Activated T-cell treated with anti-CD3 and anti-CD28 coated beads for 24 hours (primary cell): ENCODE data around the gene FAM83E.
"Not testable (repeated sequence)": the region's sequence is repeated elsewhere in the genome, so short reads cannot be mapped to it uniquely, and the experiment has no call there.

Source experiments
- DNase-seq: peaks from one replicate; pipeline ENCODE4 v3.0.0-alpha.2; 2020; ENCODE audit warnings: low read depth

FAM83E gene

GRCh38 chr19:48639483-48640375 lies 24.9 kb upstream of the FAM83E start:
- no peak for DNase-seq

DNA sequence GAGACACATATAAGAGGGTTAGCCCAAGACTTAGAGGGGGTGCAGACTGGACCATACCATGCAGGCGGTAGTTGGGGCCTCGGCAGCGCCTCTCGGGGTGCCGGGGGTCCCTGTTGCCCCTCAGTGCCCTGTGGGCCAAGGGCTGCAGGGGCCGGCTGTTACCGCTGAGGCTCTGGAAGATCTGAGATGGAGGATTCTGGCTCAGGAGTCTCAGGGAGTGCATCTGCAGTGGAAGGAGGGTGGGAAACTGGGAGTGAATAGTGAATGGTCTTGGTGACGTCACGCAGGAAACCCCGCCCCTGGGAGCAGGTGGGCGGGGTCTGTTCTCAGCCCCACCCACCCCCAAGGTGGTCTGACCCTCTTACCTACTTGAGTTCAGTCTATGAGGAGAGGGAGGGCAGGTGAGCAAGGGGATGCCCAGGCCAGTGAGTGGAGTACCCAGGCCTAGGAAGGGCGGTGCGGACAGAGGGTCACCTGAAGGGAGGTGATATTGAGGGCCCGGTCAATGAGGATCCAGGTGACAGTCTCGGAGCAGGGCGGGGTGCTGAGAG lies 24.0 kb upstream of the FAM83E start:
- no peak for DNase-seq

GRCh38 chr19:48637948-48638830 lies 23.3 kb upstream of the FAM83E start:
- DNase-seq = peak; percentile 75

DNA sequence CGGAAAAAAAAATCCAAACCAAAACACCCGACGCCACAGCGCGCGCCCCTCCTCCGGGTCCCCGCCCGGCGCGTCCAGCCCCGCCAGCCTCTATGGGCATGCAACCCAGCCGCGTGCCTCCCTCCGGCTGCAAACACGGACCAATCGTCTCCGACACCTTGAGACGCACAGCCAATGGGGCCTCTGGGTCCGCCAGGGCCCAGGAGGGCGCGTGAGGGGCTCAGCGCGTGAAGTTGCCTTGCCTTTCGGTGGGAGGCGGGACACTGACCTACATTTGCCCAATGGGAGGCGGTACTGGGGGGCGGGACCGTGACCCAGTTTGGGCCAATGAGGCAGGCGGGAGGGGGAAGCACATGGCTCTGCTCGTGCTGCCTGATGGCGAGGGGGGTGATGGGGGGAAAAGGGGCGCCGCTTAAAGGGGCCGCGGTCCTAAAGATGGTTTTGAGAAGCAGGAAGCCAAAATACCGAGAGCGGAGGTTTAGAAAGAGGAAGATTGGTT lies 22.6 kb upstream of the FAM83E start:
- peak; percentile 99 for DNase-seq

DNA sequence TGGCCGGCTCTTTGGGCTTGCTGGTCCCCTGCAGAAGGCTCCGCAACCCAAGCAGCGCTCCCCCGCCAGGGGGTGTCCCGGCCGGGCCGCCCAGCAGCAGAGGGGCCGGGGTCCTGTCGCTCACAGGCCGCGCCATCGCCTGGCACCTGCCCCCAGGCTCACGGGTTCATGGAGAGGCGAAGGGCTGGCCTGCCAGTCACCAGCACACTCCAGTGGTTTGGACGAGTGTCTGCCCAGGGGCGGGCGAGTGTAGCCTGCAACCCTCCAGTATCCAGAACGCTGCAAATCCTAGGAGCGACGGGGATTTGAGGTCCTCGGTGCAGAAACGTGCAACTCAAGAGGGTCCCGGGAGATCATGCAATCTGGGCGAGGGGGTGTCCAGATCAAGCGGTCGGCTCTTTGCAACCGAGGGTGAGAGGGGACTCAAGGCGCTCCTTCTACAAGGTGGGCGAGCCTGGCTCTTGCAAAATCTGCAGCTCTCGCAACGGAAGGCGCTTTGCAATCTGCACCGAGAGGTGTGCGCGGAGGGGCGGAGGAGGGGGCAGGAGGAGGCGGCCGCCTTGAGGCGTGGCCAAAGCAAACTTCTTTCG lies 22.1 kb upstream of the FAM83E start, which contains the start of gene DBP:
Gene DBP, minus strand, starts transcription at position 521 of the 590 bp plus-strand sequence. Its CDS starts 385 bp downstream, at position 136.
- no peak for DNase-seq

- DNase-seq = no peak
Measured at GRCh38 chr19:48635966-48636858, 21.3 kb upstream of the FAM83E start.

- peak; percentile 71 for DNase-seq
Measured at GRCh38 chr19:48635263-48635965, 20.5 kb upstream of the FAM83E start.

GRCh38 chr19:48634424-48635262 lies 19.8 kb upstream of the FAM83E start:
- peak; percentile 93 for DNase-seq

GRCh38 chr19:48634036-48634342 lies 19.1 kb upstream of the FAM83E start:
- DNase-seq = no peak

DNA sequence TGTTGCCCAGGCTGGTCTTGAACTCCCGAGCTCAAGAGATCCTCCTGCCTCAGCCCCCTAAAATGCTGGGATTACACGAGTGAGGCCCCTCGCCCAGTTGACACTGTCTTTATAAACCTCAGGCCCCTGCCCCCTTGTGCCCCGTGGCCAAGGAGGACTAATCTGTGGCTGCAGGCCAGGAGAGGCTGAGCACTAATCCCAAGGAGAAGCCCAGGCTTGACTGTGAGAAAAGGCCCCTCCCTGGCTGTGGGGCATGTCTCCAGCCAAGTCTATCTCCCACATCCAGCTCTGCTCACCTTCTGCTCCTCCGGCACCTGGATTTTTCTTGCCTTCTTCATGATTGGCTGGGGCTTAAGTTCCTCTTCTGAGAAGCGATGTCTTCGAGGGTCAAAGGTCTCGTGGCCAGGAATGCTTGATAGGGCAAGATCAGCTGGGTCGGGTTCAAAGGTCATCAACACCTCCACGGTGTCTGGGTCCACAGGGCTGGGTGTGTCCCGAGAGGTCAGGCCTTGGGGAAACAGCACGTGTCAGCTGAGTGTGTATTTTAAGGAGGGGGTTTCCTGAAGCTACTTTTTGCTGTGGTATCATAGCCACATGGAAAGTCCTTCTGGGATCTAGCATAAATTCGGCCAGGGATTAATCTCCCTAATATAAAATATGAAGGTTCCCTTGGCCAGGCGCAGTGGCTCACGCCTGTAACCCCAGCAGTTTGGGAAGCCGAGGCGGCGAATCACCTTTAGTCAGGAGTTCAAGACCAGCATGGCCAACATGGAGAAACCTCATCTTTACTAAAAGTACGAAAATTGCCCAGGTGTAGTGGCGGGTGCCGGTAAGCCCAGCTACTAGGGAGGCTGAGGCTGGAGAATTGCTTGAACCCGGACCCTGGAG lies 18.5 kb upstream of the FAM83E start:
- DNase-seq = no peak

- DNase-seq = no peak
Measured at GRCh38 chr19:48632692-48633147, 17.8 kb upstream of the FAM83E start.

DNA sequence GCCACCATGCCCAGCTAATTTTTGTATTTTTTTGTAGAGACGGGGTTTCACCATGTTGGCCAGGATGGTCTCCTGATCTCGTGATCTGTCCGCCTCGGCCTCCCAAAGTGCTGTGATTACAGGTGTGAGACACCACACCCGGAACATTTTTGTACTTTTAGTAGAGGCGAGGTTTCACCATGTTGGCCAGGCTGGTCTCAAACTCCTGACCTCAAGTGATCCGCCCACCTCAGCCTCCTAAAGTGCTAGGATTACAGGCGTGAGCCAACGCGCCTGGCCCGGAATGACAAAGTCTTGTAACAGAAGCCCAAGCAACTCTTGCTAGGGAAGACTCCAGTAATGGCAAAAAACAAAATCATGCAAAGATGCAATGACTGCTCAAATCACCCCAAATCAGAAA lies 17.4 kb upstream of the FAM83E start:
- DNase-seq = not testable (repeated sequence)

DNA sequence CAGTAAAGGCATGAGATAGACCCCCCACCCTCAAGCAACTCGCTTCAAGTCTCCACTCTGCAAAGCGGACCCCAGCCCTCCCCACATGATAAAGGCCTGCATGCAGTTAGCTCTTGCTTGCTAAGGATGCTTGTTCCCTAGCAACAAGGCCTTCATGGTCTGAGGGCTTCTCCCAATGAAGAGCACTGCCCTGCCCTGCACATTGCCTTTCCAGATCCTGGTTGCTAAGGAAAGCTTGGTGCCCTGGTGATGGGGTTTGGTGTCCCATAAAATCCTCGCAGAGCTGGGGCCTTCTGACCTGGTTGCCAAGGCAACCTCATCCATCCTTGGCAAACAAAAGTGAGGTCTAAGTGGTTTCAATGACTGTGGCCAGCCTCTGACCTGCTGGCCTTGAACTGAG lies 16.3 kb upstream of the FAM83E start:
- DNase-seq = no peak

DNA sequence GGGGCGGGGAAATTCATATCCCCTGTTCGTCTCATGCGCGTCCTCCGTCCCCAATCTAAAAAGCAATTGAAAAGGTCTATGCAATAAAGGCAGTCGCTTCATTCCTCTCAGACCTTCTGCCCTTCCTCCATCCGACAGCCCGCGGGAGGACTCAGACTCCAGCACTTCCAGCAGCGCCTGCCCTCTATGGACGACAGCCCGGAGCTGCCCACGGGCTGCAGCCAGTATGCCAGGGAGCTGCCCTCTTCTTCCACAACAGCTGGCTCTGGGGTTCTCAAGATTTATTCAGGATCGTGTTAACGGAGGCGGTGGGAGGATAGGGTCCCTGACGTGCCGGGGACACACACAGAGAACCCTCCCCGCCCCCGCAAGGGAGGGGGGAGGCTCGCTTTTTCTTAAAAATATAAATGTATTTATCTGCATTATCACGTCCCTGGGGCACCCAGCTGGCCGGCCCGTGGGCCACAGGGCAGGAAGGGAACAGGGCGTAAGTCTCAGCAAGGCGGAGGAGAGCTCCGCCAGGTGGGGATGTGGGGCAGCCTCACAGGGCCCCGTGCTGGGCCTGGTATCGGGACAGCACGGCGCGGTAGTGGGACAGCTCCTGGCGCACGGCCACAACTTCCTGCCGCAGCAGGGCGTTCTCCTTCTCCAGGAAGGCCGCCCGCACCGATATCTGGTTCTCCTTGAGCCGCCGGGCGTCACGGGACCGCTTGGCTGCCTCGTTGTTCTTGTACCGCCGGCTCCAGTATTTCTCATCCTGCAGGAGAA lies 15.6 kb upstream of the FAM83E start:
- no peak for DNase-seq

DNA sequence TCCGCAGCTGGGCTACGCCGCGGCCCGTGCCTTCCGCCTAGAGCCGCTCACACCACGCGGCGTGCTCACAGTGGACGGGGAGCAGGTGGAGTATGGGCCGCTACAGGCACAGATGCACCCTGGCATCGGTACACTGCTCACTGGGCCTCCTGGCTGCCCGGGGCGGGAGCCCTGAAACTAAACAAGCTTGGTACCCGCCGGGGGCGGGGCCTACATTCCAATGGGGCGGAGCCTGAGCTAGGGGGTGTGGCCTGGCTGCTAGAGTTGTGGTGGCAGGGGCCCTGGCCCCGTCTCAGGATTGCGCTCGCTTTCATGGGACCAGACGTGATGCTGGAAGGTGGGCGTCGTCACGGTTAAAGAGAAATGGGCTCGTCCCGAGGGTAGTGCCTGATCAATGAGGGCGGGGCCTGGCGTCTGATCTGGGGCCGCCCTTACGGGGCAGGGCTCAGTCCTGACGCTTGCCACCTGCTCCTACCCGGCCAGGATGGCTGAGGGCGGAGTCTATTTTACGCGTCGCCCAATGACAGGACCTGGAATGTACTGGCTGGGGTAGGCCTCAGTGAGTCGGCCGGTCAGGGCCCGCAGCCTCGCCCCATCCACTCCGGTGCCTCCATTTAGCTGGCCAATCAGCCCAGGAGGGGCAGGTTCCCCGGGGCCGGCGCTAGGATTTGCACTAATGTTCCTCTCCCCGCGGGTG lies 14.9 kb upstream of the FAM83E start:
- DNase-seq = no peak

GRCh38 chr19:48629297-48629598 lies 14.4 kb upstream of the FAM83E start:
- DNase-seq = no peak
